HG02970 (cell line): Measurements from ENCODE around the gene FEM1A.
"Not testable (repeated sequence)": the region's sequence is repeated elsewhere in the genome, so short reads cannot be mapped to it uniquely, and the experiment has no call there.

Experiments
- ATAC-seq: cut with Tn5 transposase; IDR thresholded peaks from one replicate; pipeline ENCODE4 v1.9.1; 2021; ENCODE audit warnings: mild to moderate bottlenecking, moderate library complexity, moderate number of reproducible peaks; ENCODE audit not compliant: unreplicated experiment, low FRiP score

FEM1A gene

GRCh38 chr19:4791183-4792018, at the start of gene FEM1A:
TSS of gene FEM1A (plus strand) at chr19:4791734. CDS start at chr19:4791855, 121 bp downstream.
- ATAC-seq = peak; percentile 95

GRCh38 chr19:4742723-4743646, 48.5 kb upstream of the FEM1A start:
- no peak for ATAC-seq

- ATAC-seq = no peak
Observed at GRCh38 chr19:4744451-4745174, 46.9 kb upstream of the FEM1A start.

- ATAC-seq = not testable (repeated sequence)
Observed at GRCh38 chr19:4745175-4745574, 46.4 kb upstream of the FEM1A start.

GRCh38 chr19:4745986-4746385, 45.5 kb upstream of the FEM1A start:
- ATAC-seq = no peak

- no peak for ATAC-seq
Observed at GRCh38 chr19:4748185-4748584, 43.3 kb upstream of the FEM1A start.

GRCh38 chr19:4748589-4748988, 42.9 kb upstream of the FEM1A start:
- ATAC-seq = no peak

- ATAC-seq = no peak
Observed at GRCh38 chr19:4749870-4750590, 41.5 kb upstream of the FEM1A start.

- no peak for ATAC-seq
Observed at GRCh38 chr19:4754248-4754647, 37.3 kb upstream of the FEM1A start.

GRCh38 chr19:4755459-4755858, 36.1 kb upstream of the FEM1A start:
- no peak for ATAC-seq

GRCh38 chr19:4758082-4758481, 33.5 kb upstream of the FEM1A start:
- no peak for ATAC-seq

GRCh38 chr19:4758659-4759058, 32.9 kb upstream of the FEM1A start:
- no peak for ATAC-seq

GRCh38 chr19:4759388-4760284, 31.9 kb upstream of the FEM1A start:
- no peak for ATAC-seq

- ATAC-seq = no peak
Observed at GRCh38 chr19:4760285-4760650, 31.3 kb upstream of the FEM1A start.

- no peak for ATAC-seq
Observed at GRCh38 chr19:4763021-4763420, 28.5 kb upstream of the FEM1A start.

GRCh38 chr19:4764393-4764660, 27.2 kb upstream of the FEM1A start:
- ATAC-seq = no peak

- no peak for ATAC-seq
Observed at GRCh38 chr19:4768934-4769777, 22.4 kb upstream of the FEM1A start.

GRCh38 chr19:4772566-4772965, 19.0 kb upstream of the FEM1A start:
- ATAC-seq = no peak
